Neuron (in vitro differentiated cells): Measurements from ENCODE around the gene OSBP2.
A peak's percentile ranks its signal among the peaks of the same experiment; 100 is the strongest.

ENCODE experiments used
- H2AFZ ChIP-seq: one replicate; pipeline ENCODE4 v1.6.1; 2013; ENCODE audit warnings: low read depth, mild to moderate bottlenecking, inconsistent platforms, low read length, moderate library complexity
- H3K27me3 ChIP-seq: one replicate; pipeline ENCODE4 v1.6.1; 2013; ENCODE audit warnings: low read length; ENCODE audit not compliant: insufficient read depth
- H3K36me3 ChIP-seq: one replicate; pipeline ENCODE4 v1.6.1; 2013; ENCODE audit warnings: low read length; ENCODE audit not compliant: insufficient read depth
- H3K4me1 ChIP-seq: one replicate; pipeline ENCODE4 v1.6.1; 2013; ENCODE audit warnings: low read length; ENCODE audit not compliant: insufficient read depth
- H3K4me3 ChIP-seq: 2 replicates; pipeline ENCODE4 v1.5.1; 2013; ENCODE audit warnings: mild to moderate bottlenecking, low read length, moderate library complexity
- H3K9me3 ChIP-seq: one replicate; pipeline ENCODE4 v1.6.1; 2013; ENCODE audit warnings: low read length

Gene OSBP2

GRCh38 chr22:30822216-30823014, 127.7 kb downstream of the OSBP2 start:
- Histone ChIP-seq H3K4me3 (peak overlapping the region; percentile 28), H3K27me3 (peaks cover 77% of the 10 kb centered on the region), H2AFZ (peak overlapping the region; percentile 36), H3K36me3 (no peaks in the 10 kb centered on the region), H3K9me3 (no peaks in the 10 kb centered on the region), H3K4me1 (peaks cover 7% of the 10 kb centered on the region)

GRCh38 chr22:30823015-30823370, 128.3 kb downstream of the OSBP2 start:
- Histone ChIP-seq H3K27me3 (peaks cover 77% of the 10 kb centered on the region), H3K4me1 (peaks cover 7% of the 10 kb centered on the region), H3K9me3 (no peaks in the 10 kb centered on the region), H2AFZ (no peak overlapping the region), H3K36me3 (no peaks in the 10 kb centered on the region), H3K4me3 (no peak overlapping the region)

DNA sequence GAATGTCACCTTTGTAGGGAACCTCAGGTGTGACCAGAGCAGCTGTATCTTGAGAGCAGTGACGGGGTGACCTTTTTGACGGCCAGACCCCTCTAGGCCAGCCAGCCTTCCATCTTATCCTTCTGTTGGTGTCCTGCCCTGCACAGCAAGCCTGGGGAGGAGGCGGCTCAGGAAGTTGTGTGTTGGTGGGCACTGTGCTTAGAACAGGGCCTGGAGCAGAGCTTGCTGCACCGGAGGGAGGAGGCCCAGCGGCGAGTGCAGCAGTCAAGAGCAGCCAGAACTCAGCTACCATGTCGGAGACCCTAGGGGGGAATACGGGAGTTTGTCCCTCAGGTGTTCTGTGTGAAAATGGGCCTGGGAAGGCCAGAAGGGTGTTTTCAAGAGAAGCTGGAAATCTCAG, 129.4 kb downstream of the OSBP2 start:
- Histone ChIP-seq H2AFZ (no peak overlapping the region), H3K9me3 (no peaks in the 10 kb centered on the region), H3K4me1 (peaks cover 7% of the 10 kb centered on the region), H3K36me3 (no peaks in the 10 kb centered on the region), H3K27me3 (peaks cover 70% of the 10 kb centered on the region), H3K4me3 (no peak overlapping the region)

DNA sequence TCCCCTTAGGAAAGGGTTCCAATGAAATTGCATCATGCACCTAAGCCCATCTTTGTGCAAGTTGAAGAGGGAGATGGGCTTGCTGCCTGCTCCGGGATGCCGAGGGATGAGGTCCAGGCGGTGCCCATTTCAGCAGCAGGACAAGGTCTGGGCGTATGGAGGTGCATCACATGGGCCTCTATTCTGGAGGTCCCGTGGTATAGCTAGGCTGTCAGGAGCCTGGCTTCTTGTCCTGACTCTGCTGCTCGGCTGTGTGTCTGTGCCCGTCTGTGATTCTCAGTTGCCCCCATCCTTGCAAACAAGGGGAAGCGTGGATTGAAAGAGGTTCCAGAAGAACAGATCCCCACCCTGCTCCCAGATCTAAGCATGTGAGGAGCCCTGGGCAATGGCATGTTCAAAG, 130.0 kb downstream of the OSBP2 start:
- Histone ChIP-seq H3K4me3 (no peak overlapping the region), H2AFZ (no peak overlapping the region), H3K36me3 (no peaks in the 10 kb centered on the region), H3K9me3 (no peaks in the 10 kb centered on the region), H3K4me1 (peaks cover 7% of the 10 kb centered on the region), H3K27me3 (peaks cover 65% of the 10 kb centered on the region)

GRCh38 chr22:30825711-30826505, 131.2 kb downstream of the OSBP2 start:
- no peak overlapping the region for H2AFZ ChIP-seq
- no peaks in the 10 kb centered on the region for H3K9me3 ChIP-seq
- no peaks in the 10 kb centered on the region for H3K36me3 ChIP-seq
- H3K4me1 ChIP-seq, result peaks cover 7% of the 10 kb centered on the region
- no peak overlapping the region for H3K4me3 ChIP-seq
- peaks cover 56% of the 10 kb centered on the region for H3K27me3 ChIP-seq

DNA sequence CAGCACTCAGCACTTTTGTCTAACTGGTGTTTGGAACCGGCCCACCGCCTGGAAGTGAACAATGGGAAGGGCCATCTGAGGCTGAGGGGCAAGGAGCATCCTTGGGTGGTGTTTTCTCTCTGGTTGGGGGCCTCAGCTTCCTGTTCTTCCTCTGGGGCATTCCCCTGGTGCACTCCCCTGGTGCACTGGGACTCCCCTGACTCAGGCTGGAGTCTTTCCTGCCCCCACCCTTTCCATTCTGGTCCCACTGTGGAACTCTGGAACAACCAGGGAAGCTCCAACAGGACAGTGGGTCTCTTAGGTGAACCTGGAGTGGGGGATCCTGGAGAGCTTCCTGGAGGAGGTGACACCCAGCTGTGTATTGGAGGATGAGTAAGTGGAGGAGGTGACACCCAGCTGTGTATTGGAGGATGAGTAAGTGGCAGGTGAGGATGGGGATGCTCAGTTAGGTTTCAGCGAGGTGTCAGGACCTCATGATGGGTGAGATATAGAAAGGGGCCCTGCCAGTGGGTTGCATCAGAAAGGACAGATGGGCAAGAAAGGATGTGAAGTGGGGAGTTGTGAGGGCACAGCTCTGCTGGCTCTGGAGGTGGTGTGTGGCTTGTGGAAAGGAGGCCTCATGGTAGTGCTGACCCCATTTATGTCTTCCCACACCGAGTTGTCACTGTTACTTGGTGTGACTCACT, 132.1 kb downstream of the OSBP2 start:
- peaks cover 7% of the 10 kb centered on the region for H3K4me1 ChIP-seq
- no peak overlapping the region for H3K4me3 ChIP-seq
- no peak overlapping the region for H2AFZ ChIP-seq
- H3K36me3 ChIP-seq, result no peaks in the 10 kb centered on the region
- no peaks in the 10 kb centered on the region for H3K9me3 ChIP-seq
- H3K27me3 ChIP-seq, result peaks cover 50% of the 10 kb centered on the region

DNA sequence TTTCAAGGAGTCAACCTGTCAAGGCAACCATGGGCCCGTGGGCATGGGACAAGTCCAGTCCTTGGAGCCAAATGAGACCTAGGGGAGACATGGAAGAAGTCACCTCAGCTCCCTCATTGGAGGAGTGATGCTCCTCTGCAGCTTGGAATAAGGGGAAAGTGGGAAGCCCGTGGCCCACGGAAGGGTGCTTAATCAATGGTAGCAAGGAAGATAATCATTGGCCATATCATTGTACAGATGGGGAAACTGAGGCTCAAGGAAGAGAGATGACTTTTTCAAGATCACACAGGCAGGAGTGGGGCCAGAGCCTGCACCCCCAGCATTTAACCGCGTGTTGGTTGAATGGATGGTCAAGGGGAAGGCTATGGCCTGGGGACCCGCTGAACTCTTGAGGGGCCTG, 133.0 kb downstream of the OSBP2 start:
- Histone ChIP-seq H3K9me3 (no peaks in the 10 kb centered on the region), H3K27me3 (peaks cover 41% of the 10 kb centered on the region), H3K36me3 (no peaks in the 10 kb centered on the region), H2AFZ (no peak overlapping the region), H3K4me1 (peaks cover 1% of the 10 kb centered on the region), H3K4me3 (no peak overlapping the region)

- H3K36me3 ChIP-seq, result no peaks in the 10 kb centered on the region
- peaks cover 33% of the 10 kb centered on the region for H3K27me3 ChIP-seq
- H2AFZ ChIP-seq, result no peak overlapping the region
- H3K9me3 ChIP-seq, result no peaks in the 10 kb centered on the region
- H3K4me3 ChIP-seq, result no peak overlapping the region
- H3K4me1 ChIP-seq, result no peaks in the 10 kb centered on the region
These were observed 133.8 kb downstream of the OSBP2 start for GRCh38 chr22:30828187-30829155.

- Histone ChIP-seq H3K9me3 (no peaks in the 10 kb centered on the region), H3K4me1 (no peaks in the 10 kb centered on the region), H3K36me3 (no peaks in the 10 kb centered on the region), H3K27me3 (peaks cover 17% of the 10 kb centered on the region), H3K4me3 (no peak overlapping the region), H2AFZ (no peak overlapping the region)
These were observed 135.4 kb downstream of the OSBP2 start for GRCh38 chr22:30829901-30830550.

DNA sequence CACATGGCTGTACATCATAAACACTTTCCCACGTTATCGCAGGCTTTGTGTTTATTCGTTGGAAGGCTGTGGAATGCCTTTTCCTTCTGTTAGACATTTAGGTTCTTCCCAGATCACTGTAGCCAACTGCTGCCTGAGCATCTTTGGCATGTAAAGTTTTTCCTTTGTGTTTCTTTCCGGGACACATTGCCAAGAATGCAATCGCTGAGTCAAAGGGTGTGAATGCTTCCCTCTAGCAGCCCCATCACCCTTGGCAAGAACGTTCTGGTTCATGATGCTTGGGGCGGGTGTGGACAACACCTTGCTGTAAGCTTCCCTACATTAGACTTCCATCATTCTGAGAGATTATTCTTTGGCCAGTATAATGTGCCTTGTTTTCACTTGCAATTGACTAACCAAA, 136.2 kb downstream of the OSBP2 start:
- H3K27me3 ChIP-seq, result peaks cover 9% of the 10 kb centered on the region
- H3K9me3 ChIP-seq, result no peaks in the 10 kb centered on the region
- H3K4me3 ChIP-seq, result no peak overlapping the region
- H3K4me1 ChIP-seq, result no peaks in the 10 kb centered on the region
- H3K36me3 ChIP-seq, result no peaks in the 10 kb centered on the region
- H2AFZ ChIP-seq, result no peak overlapping the region

GRCh38 chr22:30832407-30832987, 137.8 kb downstream of the OSBP2 start:
- H3K9me3 ChIP-seq, result no peaks in the 10 kb centered on the region
- peaks cover 7% of the 10 kb centered on the region for H3K27me3 ChIP-seq
- H3K4me1 ChIP-seq, result no peaks in the 10 kb centered on the region
- no peak overlapping the region for H3K4me3 ChIP-seq
- H3K36me3 ChIP-seq, result no peaks in the 10 kb centered on the region
- no peak overlapping the region for H2AFZ ChIP-seq

DNA sequence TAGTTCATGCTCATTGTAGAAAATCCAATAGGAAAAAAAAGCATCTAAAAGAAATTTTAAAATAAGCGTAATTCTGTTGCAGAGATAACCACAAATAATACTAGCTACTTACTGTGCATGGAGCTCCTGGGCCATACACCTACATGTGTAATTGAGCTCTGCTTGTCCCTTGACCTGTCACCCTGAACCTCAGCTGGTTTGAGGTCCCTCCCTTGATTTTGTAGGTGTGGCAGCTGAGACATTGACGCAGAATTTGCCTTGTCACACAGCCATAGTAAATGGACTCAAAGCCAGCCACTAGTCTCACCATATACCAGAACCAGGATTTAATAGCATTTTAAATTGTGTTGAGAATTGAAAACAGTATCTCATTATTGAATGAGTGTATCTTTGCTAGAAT, 138.6 kb downstream of the OSBP2 start:
- peaks cover 7% of the 10 kb centered on the region for H3K27me3 ChIP-seq
- no peaks in the 10 kb centered on the region for H3K36me3 ChIP-seq
- H2AFZ ChIP-seq, result no peak overlapping the region
- H3K4me1 ChIP-seq, result no peaks in the 10 kb centered on the region
- peaks cover 2% of the 10 kb centered on the region for H3K9me3 ChIP-seq
- no peak overlapping the region for H3K4me3 ChIP-seq
